Tibial nerve (tissue), 4 donors: ENCODE measurements around the gene TCF12. TPM values are rescaled to one million over a fixed set of nuclear protein-coding genes. Genes with fewer than 3 reads are reported as not detected.

ENCODE experiments used
- DNase-seq, 2 donors: peaks; one replicate each; pipeline ENCODE4 v3.0.0-alpha.2; 2019; ENCODE audit warnings: low spot score in 2 of 2
- H3K27ac ChIP-seq, 4 donors: fragments of 200-600 bp; sonication (generic) in 3 of 4; one replicate each; pipeline ENCODE4 v1.5.1; 2017 to 2019; ENCODE audit warnings: mild to moderate bottlenecking in 1 of 4
- H3K27me3 ChIP-seq, 2 donors: fragments of 200-600 bp; sonication (generic) in 1 of 2; one replicate each; pipeline versions ENCODE4 v1.5.1 to v1.6.0; 2017 to 2019
- H3K36me3 ChIP-seq, 3 donors: fragments of 200-600 bp; sonication (generic); one replicate each; pipeline ENCODE4 v1.5.1; 2018 to 2019
- H3K4me1 ChIP-seq, 4 donors: fragments of 200-600 bp; sonication (generic) in 3 of 4; one replicate each; pipeline ENCODE4 v1.5.1; 2017 to 2019
- H3K4me3 ChIP-seq, 4 donors: fragments of 200-600 bp; sonication (generic) in 3 of 4; one replicate each; pipeline ENCODE4 v1.5.1; 2017 to 2019; ENCODE audit warnings: mild to moderate bottlenecking in 1 of 4, moderate library complexity in 1 of 4
- H3K9me3 ChIP-seq, 4 donors: fragments of 200-600 bp; sonication (generic) in 3 of 4; one replicate each; pipeline ENCODE4 v1.5.1; 2017 to 2019
- EP300 ChIP-seq, 2 donors: sonication (generic); formaldehyde crosslinking; IDR thresholded peaks; one replicate each; pipeline ENCODE4 v1.6.1; 2017; ENCODE audit warnings: antibody characterized with exemption in 2 of 2, mild to moderate bottlenecking in 1 of 2
- POLR2A ChIP-seq, 2 donors: fragments of 450-650 bp; IDR thresholded peaks; one replicate each; pipeline ENCODE4 v1.6.1; 2017; ENCODE audit warnings: antibody characterized with exemption in 2 of 2, mild to moderate bottlenecking in 2 of 2, moderate library complexity in 2 of 2
- WGBS, 2 donors: methylation state at CpG; one replicate each; pipeline ENCODE4 v1.1.5; 2018; 5-methylcytosine and 5-hydroxymethylcytosine counted together
- total RNA-seq, 4 donors: library from RNA; depleted of rRNA; stranded (reverse); fragments of >200 nt; gene quantifications; one replicate each; pipeline ENCODE4 v1.1.0, GENCODE V29; 2016
- TF ChIP-seq, protein P1 (sequence below), 5 experiments: fragments of 200-600 bp in 3 of 5; fragments of 450-650 bp in 2 of 5; sonication (generic) in 3 of 5; IDR thresholded peaks; one replicate each; pipeline ENCODE4 v1.5.1; 2016 to 2019; ENCODE audit warnings: antibody characterized with exemption in 5 of 5, mild to moderate bottlenecking in 3 of 5, moderate library complexity in 2 of 5

TCF12 gene
- total RNA-seq, 4 donors from 2014 or later: 117 to 181 (median 174) TPM

DNA sequence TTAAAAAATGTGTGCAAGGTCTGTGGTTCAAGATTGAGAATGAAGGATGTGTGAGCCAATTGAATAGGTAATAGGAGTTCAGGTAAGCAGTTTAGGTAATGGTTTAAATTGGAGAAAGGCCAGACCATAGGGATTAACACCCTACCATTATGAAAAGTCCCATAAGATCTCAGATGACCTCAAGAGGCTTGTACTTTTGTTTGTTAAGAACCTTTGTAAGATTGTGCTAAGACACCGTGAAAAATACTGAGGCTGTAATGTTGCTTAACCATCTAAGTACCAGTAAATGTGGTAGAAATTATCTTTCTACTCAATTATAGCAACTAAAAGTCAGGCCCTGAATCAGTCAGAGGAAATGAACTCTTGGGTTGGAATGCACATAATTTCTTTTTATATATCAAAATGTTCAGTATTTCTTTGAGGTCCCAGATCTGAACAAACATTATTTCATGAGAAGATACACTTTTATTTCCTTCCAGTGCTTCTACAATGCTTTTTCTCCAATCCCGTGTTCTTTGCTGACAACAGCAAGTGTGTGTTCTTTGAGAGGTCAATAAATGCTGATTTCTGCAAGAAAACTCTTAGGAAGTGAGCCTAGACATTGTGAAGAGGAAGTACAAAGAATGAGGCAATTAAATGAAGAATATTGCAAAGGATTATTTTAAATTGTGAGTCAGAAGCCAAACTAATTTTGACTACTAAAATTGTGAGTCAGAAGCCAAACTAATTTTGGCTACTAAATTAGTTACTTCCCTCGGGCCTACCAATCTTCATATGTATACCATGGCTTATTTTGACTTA lies 66.4 kb downstream of the TCF12 start:
- Histone ChIP-seq H3K4me3 (no peak overlapping the region), H3K27me3 (no peaks in the 10 kb centered on the region), H3K4me1 (peaks cover 0 to 91% (median 13%) of the 10 kb centered on the region in 4 donors), H3K27ac (peak overlapping the region in 2 of 4 donors; percentile 13 to 41), H3K36me3 (no peaks in the 10 kb centered on the region), H3K9me3 (no peaks in the 10 kb centered on the region)
- TF ChIP-seq EP300 (IDR thresholded peaks at IDR 0.05): peak in 1 of 2 donors; percentile 67
- TF ChIP-seq POLR2A (IDR thresholded peaks at IDR 0.05): no peak
- TF ChIP-seq, protein P1, sequence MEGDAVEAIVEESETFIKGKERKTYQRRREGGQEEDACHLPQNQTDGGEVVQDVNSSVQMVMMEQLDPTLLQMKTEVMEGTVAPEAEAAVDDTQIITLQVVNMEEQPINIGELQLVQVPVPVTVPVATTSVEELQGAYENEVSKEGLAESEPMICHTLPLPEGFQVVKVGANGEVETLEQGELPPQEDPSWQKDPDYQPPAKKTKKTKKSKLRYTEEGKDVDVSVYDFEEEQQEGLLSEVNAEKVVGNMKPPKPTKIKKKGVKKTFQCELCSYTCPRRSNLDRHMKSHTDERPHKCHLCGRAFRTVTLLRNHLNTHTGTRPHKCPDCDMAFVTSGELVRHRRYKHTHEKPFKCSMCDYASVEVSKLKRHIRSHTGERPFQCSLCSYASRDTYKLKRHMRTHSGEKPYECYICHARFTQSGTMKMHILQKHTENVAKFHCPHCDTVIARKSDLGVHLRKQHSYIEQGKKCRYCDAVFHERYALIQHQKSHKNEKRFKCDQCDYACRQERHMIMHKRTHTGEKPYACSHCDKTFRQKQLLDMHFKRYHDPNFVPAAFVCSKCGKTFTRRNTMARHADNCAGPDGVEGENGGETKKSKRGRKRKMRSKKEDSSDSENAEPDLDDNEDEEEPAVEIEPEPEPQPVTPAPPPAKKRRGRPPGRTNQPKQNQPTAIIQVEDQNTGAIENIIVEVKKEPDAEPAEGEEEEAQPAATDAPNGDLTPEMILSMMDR (IDR thresholded peaks at IDR 0.05): no peak
- no peak for DNase-seq
- WGBS, 2 donors: 23 to 27% methylated on average over 3 of the region's 3 CpGs

DNA sequence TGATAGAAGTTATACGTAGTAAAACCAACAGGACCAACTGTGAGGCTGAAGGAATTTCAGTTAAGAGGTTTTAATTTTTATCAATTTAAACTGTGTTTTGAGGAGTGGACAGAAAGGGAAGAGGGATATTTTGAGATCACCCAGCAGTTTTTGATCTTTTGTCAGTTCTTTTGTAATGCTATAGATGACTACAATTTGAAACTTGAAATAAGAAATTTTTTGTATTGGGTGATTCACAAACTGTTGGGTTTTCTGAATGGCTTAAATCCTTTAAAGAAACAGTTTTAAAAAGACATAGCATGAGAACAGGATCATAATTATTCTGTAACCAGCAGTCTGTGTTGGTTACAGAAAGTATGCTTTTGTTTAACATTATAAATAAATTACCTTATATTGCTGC lies 67.4 kb downstream of the TCF12 start:
- Histone ChIP-seq H3K4me3 (no peak overlapping the region), H3K36me3 (no peaks in the 10 kb centered on the region), H3K9me3 (no peaks in the 10 kb centered on the region), H3K27me3 (no peaks in the 10 kb centered on the region), H3K4me1 (peaks cover 0 to 82% (median 13%) of the 10 kb centered on the region in 4 donors), H3K27ac (peak overlapping the region in 2 of 4 donors; percentile 13 to 19)
- TF ChIP-seq POLR2A (IDR thresholded peaks at IDR 0.05) (no peak), EP300 (IDR thresholded peaks at IDR 0.05) (no peak)
- TF ChIP-seq, protein P1 (IDR thresholded peaks at IDR 0.05): no peak
- no peak for DNase-seq
- 83 to 84% methylated on average over 1 of the region's 1 CpG for WGBS, 2 donors

DNA sequence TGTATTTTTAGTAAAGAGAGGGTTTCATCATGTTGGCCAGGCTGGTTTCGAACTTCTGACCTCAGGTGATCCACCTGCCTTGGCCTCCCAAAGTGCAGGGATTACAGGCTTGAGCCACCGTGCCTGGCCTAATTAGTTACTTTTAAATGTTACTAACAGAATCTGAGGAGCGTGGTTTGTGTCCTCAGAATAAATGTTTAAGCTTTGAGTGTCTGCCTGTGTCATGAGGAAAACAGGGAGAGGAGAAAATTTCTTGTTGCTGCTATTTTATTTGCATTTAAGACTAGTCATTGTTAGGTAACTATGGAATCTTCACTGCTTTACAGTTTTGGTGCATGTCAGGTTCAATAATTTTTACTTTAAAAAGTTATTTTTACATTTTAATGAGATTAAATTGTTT lies 68.8 kb downstream of the TCF12 start:
- TF ChIP-seq POLR2A (IDR thresholded peaks at IDR 0.05) (no peak), EP300 (IDR thresholded peaks at IDR 0.05) (no peak)
- TF ChIP-seq, protein P1 (IDR thresholded peaks at IDR 0.05): no peak
- WGBS, 2 donors: 85 to 91% methylated on average over 3 of the region's 3 CpGs
- no peaks in the 10 kb centered on the region for H3K27me3 ChIP-seq
- H3K4me1 ChIP-seq: peaks cover 0 to 68% (median 13%) of the 10 kb centered on the region in 4 donors
- no peaks in the 10 kb centered on the region for H3K9me3 ChIP-seq
- H3K27ac ChIP-seq: no peak overlapping the region
- no peak overlapping the region for H3K4me3 ChIP-seq
- H3K36me3 ChIP-seq: no peaks in the 10 kb centered on the region
- DNase-seq: no peak

DNA sequence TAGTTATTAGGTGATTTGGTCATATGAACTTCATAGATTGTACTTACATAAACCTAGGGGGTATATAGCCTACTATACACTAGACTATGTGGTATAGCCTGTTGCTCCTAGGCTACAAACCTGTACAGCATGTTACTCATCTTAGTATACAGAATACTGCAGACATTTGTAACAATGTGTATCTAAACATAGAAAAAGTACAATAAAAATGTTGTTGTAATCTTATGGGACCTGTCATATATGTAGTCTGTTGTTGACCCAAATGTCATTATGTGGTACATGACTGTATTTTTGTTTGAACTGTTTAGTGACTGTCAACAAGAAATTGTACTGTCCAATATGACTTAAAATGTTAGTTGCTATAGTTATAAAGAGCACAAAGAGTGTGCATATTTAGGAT lies 69.8 kb downstream of the TCF12 start:
- Histone ChIP-seq H3K4me1 (peaks cover 0 to 60% (median 13%) of the 10 kb centered on the region in 4 donors), H3K27ac (no peak overlapping the region), H3K27me3 (no peaks in the 10 kb centered on the region), H3K4me3 (no peak overlapping the region), H3K36me3 (peaks cover 0 to 4% (median 0%) of the 10 kb centered on the region in 3 donors), H3K9me3 (no peaks in the 10 kb centered on the region)
- DNase-seq: no peak
- TF ChIP-seq, protein P1 (IDR thresholded peaks at IDR 0.05): no peak
- no peak for TF ChIP-seq EP300 (IDR thresholded peaks at IDR 0.05)
- no peak for TF ChIP-seq POLR2A (IDR thresholded peaks at IDR 0.05)

DNA sequence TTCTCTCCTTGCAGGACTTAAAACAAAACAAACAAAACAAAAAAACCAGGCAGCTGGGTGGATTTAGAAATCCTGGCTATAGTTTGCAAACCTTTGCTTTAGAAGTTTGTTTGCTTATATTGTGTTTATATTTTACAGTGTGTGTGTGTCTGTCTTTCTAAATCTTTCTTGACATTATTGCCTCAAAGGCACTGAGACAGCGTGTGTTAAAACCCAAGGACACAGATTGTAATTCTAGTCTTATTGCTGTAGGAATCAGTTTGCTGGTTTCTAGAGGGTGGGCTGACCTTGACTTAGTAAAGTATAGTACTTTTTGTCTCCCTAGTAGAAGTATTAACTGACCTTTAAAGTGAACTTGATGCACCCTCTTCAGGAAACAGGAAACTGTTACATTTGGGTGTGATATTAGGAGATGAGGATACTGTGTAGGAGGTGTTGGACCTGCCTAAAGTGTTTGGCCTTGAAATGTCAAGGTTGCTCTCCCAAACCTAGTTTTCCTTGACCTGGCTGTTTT lies 71.0 kb downstream of the TCF12 start:
- peaks cover 0 to 54% (median 12%) of the 10 kb centered on the region in 4 donors for H3K4me1 ChIP-seq
- TF ChIP-seq POLR2A (IDR thresholded peaks at IDR 0.05) (no peak), EP300 (IDR thresholded peaks at IDR 0.05) (no peak)
- TF ChIP-seq, protein P1 (IDR thresholded peaks at IDR 0.05): no peak

More for the DNA sequence above, 71.0 kb downstream of the TCF12 start:
- 54 to 75% methylated on average over 1 of the region's 1 CpG for WGBS, 2 donors
- H3K27ac ChIP-seq: no peak overlapping the region
- no peaks in the 10 kb centered on the region for H3K9me3 ChIP-seq
- no peak overlapping the region for H3K4me3 ChIP-seq
- H3K27me3 ChIP-seq: no peaks in the 10 kb centered on the region
- DNase-seq: no peak
- H3K36me3 ChIP-seq: peaks cover 0 to 12% (median 0%) of the 10 kb centered on the region in 3 donors
